ENCODE results near the gene PPFIA3.
A peak's percentile ranks its signal among the peaks of the same experiment; 100 is the strongest.
"Not testable (repeated sequence)": the region's sequence is repeated elsewhere in the genome, so short reads cannot be mapped to it uniquely, and the experiment has no call there.

The PPFIA3 gene

GRCh38 chr19:49125025-49125731 lies 5.8 kb downstream of the PPFIA3 start:
- DNase-seq (ENCODE audit: low spot score), result no peak

GRCh38 chr19:49126575-49126974 lies 7.2 kb downstream of the PPFIA3 start:
- DNase-seq (ENCODE audit: low spot score), result no peak

GRCh38 chr19:49127225-49127624 lies 7.9 kb downstream of the PPFIA3 start:
- not testable (repeated sequence) for DNase-seq (ENCODE audit: low spot score)

GRCh38 chr19:49127674-49128544 lies 8.6 kb downstream of the PPFIA3 start:
- peak; percentile 96 for DNase-seq (ENCODE audit: low spot score)

GRCh38 chr19:49128545-49129237 lies 9.3 kb downstream of the PPFIA3 start:
- DNase-seq (ENCODE audit: low spot score), result no peak

- no peak for DNase-seq (ENCODE audit: low spot score)
Observed at GRCh38 chr19:49129238-49129583, 9.9 kb downstream of the PPFIA3 start.

- DNase-seq (ENCODE audit: low spot score), result no peak
Observed at GRCh38 chr19:49130325-49130724, 11.0 kb downstream of the PPFIA3 start.

- DNase-seq (ENCODE audit: low spot score), result no peak
Observed at GRCh38 chr19:49132974-49133609, 13.7 kb downstream of the PPFIA3 start.

- no peak for DNase-seq (ENCODE audit: low spot score)
Observed at GRCh38 chr19:49133621-49134454, 14.5 kb downstream of the PPFIA3 start.

- no peak for DNase-seq (ENCODE audit: low spot score)
Observed at GRCh38 chr19:49135686-49136085, 16.3 kb downstream of the PPFIA3 start.

GRCh38 chr19:49136771-49137171 lies 17.4 kb downstream of the PPFIA3 start:
- DNase-seq (ENCODE audit: low spot score), result no peak

- DNase-seq (ENCODE audit: low spot score), result no peak
Observed at GRCh38 chr19:49140951-49141350, 21.6 kb downstream of the PPFIA3 start.

- no peak for DNase-seq (ENCODE audit: low spot score)
Observed at GRCh38 chr19:49141352-49141751, 22.0 kb downstream of the PPFIA3 start.

- peak; percentile 77 for DNase-seq (ENCODE audit: low spot score)
Observed at GRCh38 chr19:49142866-49143335, 23.6 kb downstream of the PPFIA3 start.

- peak; percentile 82 for DNase-seq (ENCODE audit: low spot score)
Observed at GRCh38 chr19:49145573-49146407, 26.4 kb downstream of the PPFIA3 start.

- not testable (repeated sequence) for DNase-seq (ENCODE audit: low spot score)
Observed at GRCh38 chr19:49146408-49146770, 27.0 kb downstream of the PPFIA3 start.

GRCh38 chr19:49148044-49148682 lies 28.8 kb downstream of the PPFIA3 start:
- DNase-seq (ENCODE audit: low spot score), result no peak

GRCh38 chr19:49148784-49149651 lies 29.7 kb downstream of the PPFIA3 start:
- DNase-seq (ENCODE audit: low spot score), result peak; percentile 75

- DNase-seq (ENCODE audit: low spot score), result no peak
Observed at GRCh38 chr19:49149652-49150105, 30.3 kb downstream of the PPFIA3 start.

Measured in activated CD4-positive, alpha-beta T cell treated with anti-CD3 and anti-CD28 coated beads, Interleukin-2, Interleukin-4, amounts not matched to agents 100 ng/mL and 50 ng/mL, durations not matched to agents 16 hours and 8 hours (primary cell).